LNCaP clone FGC (cell line): ENCODE data around the gene PES1.
A peak's percentile ranks its signal among the peaks of the same experiment; 100 is the strongest.

Experiments
- DNase-seq: peaks from one replicate; pipeline ENCODE4 v3.0.0-alpha.2; 2011; ENCODE audit warnings: low read depth
- H3K4me3 ChIP-seq: 2 replicates; pipeline ENCODE4 v1.5.1; 2011; ENCODE audit warnings: mild to moderate bottlenecking, low read depth, low read length, control low read depth
- CTCF ChIP-seq: IDR thresholded peaks from 2 replicates; pipeline ENCODE4 v1.5.1; 2012; ENCODE audit warnings: mild to moderate bottlenecking; ENCODE audit not compliant: control insufficient read depth, insufficient read depth; ENCODE audit errors: extremely low read depth

The PES1 gene

GRCh38 chr22:30607300-30607930 is 15.7 kb upstream of the PES1 start:
- no peak for DNase-seq
- H3K4me3 ChIP-seq: no peak overlapping the region
- no peak for TF ChIP-seq CTCF

- H3K4me3 ChIP-seq: no peak within 1 kb of the TSS
- no peak for DNase-seq
- no peak for TF ChIP-seq CTCF
Observed at GRCh38 chr22:30606455-30607299, 15.0 kb upstream of the PES1 start, which contains the start of gene TCN2. TSS of gene TCN2 (plus strand) at chr22:30607174. CDS start at chr22:30607332, 158 bp downstream.

GRCh38 chr22:30605449-30606110 is 13.9 kb upstream of the PES1 start:
- no peak for DNase-seq
- no peak overlapping the region for H3K4me3 ChIP-seq
- peak; percentile 54 for TF ChIP-seq CTCF

GRCh38 chr22:30604723-30605122 is 13.0 kb upstream of the PES1 start:
- DNase-seq: no peak
- no peak for TF ChIP-seq CTCF
- no peak overlapping the region for H3K4me3 ChIP-seq

GRCh38 chr22:30603801-30604200 is 12.1 kb upstream of the PES1 start:
- DNase-seq: no peak
- no peak overlapping the region for H3K4me3 ChIP-seq
- no peak for TF ChIP-seq CTCF

GRCh38 chr22:30602049-30602448 is 10.3 kb upstream of the PES1 start:
- TF ChIP-seq CTCF: peak; percentile 40
- no peak for DNase-seq
- no peak overlapping the region for H3K4me3 ChIP-seq
